Endodermal cell (in vitro differentiated cells): Measurements from ENCODE around the gene ACAD8. TPM values are rescaled to one million over a fixed set of nuclear protein-coding genes. Genes with fewer than 3 reads are reported as not detected.

Source experiments
- DNase-seq: peaks from one replicate; pipeline ENCODE4 v3.0.0-alpha.2; 2017
- H3K27ac ChIP-seq: 2 replicates; pipeline ENCODE4 v1.5.1; 2013; ENCODE audit warnings: mild to moderate bottlenecking, low read depth, low read length, moderate library complexity
- H3K27me3 ChIP-seq: 2 replicates; pipeline ENCODE4 v1.6.1; 2013; ENCODE audit warnings: mild to moderate bottlenecking, low read length, moderate library complexity; ENCODE audit not compliant: insufficient read depth, control insufficient read depth, poor library complexity, severe bottlenecking
- H3K36me3 ChIP-seq: 2 replicates; pipeline ENCODE4 v1.7.0; 2013; ENCODE audit warnings: mild to moderate bottlenecking, low read length, moderate library complexity; ENCODE audit not compliant: control insufficient read depth, insufficient read depth
- H3K4me1 ChIP-seq: one replicate; pipeline ENCODE4 v1.7.0; 2013; ENCODE audit warnings: low read length; ENCODE audit not compliant: control insufficient read depth, insufficient read depth
- H3K4me3 ChIP-seq: 2 replicates; pipeline ENCODE4 v1.5.1; 2013; ENCODE audit warnings: mild to moderate bottlenecking, low read length, moderate library complexity
- H3K9ac ChIP-seq: 2 replicates; pipeline ENCODE4 v1.6.1; 2013; ENCODE audit warnings: mild to moderate bottlenecking, low read length, moderate library complexity; ENCODE audit not compliant: poor library complexity, severe bottlenecking; ENCODE audit errors: extremely low read depth
- H3K9me3 ChIP-seq: 2 replicates; pipeline ENCODE4 v1.6.1; 2013; ENCODE audit warnings: mild to moderate bottlenecking, low read length, moderate library complexity; ENCODE audit not compliant: control insufficient read depth
- H3K27ac Mint-ChIP-seq: 2 replicates; pipeline ENCODE4 v1.8.0; 2020; ENCODE audit warnings: mixed read lengths
- H3K27me3 Mint-ChIP-seq: 2 replicates; pipeline ENCODE4 v1.8.0; 2021; ENCODE audit warnings: mild to moderate bottlenecking, mixed read lengths; ENCODE audit not compliant: insufficient read depth
- H3K36me3 Mint-ChIP-seq: 2 replicates; pipeline ENCODE4 v1.8.0; 2020; ENCODE audit warnings: low read depth, mixed read lengths
- H3K4me1 Mint-ChIP-seq: 2 replicates; pipeline ENCODE4 v1.8.0; 2020; ENCODE audit warnings: mixed read lengths
- H3K4me3 Mint-ChIP-seq: 2 replicates; pipeline ENCODE4 v1.8.0; 2020; ENCODE audit warnings: mild to moderate bottlenecking, moderate library complexity, mixed read lengths
- H3K9me3 Mint-ChIP-seq: 2 replicates; pipeline ENCODE4 v1.8.0; 2020; ENCODE audit warnings: mild to moderate bottlenecking, mixed read lengths
- CTCF ChIP-seq: fragments of 200-600 bp; sonication (generic); conservative IDR thresholded peaks from 2 replicates; pipeline ENCODE4 v1.5.0; 2021; ENCODE audit warnings: antibody characterized with exemption, mild to moderate bottlenecking
- WGBS, 2 experiments: methylation state at CpG; one replicate each; pipeline versions ENCODE4 v1.1.5 to v1.1.7; 2013; ENCODE audit warnings: missing lambda C conversion rate in 2 of 2, mixed read lengths in 1 of 2; ENCODE audit not compliant: insufficient coverage in 1 of 2, insufficient read length in 1 of 2; 5-methylcytosine and 5-hydroxymethylcytosine counted together
- total RNA-seq, 2 donors: library from RNA; stranded (reverse); fragmentation: NEBNext Ultra II Directional in 1 of 2; extraction: Animal tissue kit (Norgen Biotek cat#: 25700) in 1 of 2; gene quantifications; 2 replicates in 1 of 2; 3 replicates in 1 of 2; pipeline ENCODE4 v1.2.1, GENCODE V29; 2021

The ACAD8 gene
- total RNA-seq, 2 donors from 2014 or later = 35.3 to 37.2 TPM

- no peak overlapping the region for H3K27ac Mint-ChIP-seq
- H3K27me3 Mint-ChIP-seq = peaks cover 20% of the 10 kb centered on the region
- Histone ChIP-seq H3K4me3 (no peak overlapping the region), H3K9ac (no peak overlapping the region), H3K4me1 (no peaks in the 10 kb centered on the region), H3K27me3 (peaks cover 60% of the 10 kb centered on the region), H3K9me3 (no peaks in the 10 kb centered on the region), H3K36me3 (no peaks in the 10 kb centered on the region), H3K27ac (no peak overlapping the region)
- WGBS, 2 experiments = 30% methylated on average over 3 of the region's 3 CpGs; no CpG with 5 or more reads in 1 of the 2 experiments
- H3K9me3 Mint-ChIP-seq = no peaks in the 10 kb centered on the region
- peak overlapping the region; percentile 84 for H3K4me3 Mint-ChIP-seq
- H3K4me1 Mint-ChIP-seq = peaks cover 21% of the 10 kb centered on the region
- no peak for DNase-seq
- no peaks in the 10 kb centered on the region for H3K36me3 Mint-ChIP-seq
- no peak for TF ChIP-seq CTCF
Observed at GRCh38 chr11:134273317-134273712, 19.9 kb downstream of the ACAD8 start.

DNA sequence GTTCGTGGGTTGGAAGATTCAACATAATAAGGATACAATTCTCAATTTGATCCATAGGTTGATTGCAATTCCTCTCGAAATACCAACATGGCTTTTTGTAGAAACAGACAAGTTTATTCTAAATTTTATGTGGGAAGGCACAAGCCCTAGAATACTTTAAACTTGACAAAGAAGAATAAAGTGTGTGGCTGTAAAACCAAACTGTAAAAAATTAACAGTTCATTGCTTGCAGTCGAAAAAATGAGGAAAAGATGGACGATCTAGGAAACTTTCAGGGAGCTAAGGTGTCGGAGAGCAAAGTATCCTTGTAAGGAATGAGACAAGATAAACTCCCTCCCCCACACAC, 21.8 kb downstream of the ACAD8 start:
- peaks cover 20% of the 10 kb centered on the region for H3K27me3 Mint-ChIP-seq
- H3K9ac ChIP-seq = no peak overlapping the region
- no peak overlapping the region for H3K27ac ChIP-seq
- H3K27ac Mint-ChIP-seq = peak overlapping the region; percentile 72
- 11 to 20% methylated on average over 1 to 4 of the region's 5 CpGs for WGBS, 2 experiments
- H3K4me1 ChIP-seq = no peaks in the 10 kb centered on the region
- no peak for TF ChIP-seq CTCF
- peak overlapping the region; percentile 85 for H3K4me3 ChIP-seq
- peaks cover 62% of the 10 kb centered on the region for H3K27me3 ChIP-seq
- no peaks in the 10 kb centered on the region for H3K36me3 Mint-ChIP-seq
- H3K4me1 Mint-ChIP-seq = peaks cover 21% of the 10 kb centered on the region
- no peaks in the 10 kb centered on the region for H3K36me3 ChIP-seq
- H3K9me3 ChIP-seq = peaks cover 6% of the 10 kb centered on the region
- no peak for DNase-seq
- peak overlapping the region; percentile 84 for H3K4me3 Mint-ChIP-seq
- no peaks in the 10 kb centered on the region for H3K9me3 Mint-ChIP-seq

GRCh38 chr11:134275534-134276395, 22.4 kb downstream of the ACAD8 start, which contains the start of gene GLB1L3:
GLB1L3 (plus strand) TSS chr11:134276379; CDS start chr11:134276741, 362 bp downstream.
- DNase-seq = peak; percentile 80
- Histone ChIP-seq H3K4me1 (no peaks in the 10 kb centered on the region), H3K27me3 (peaks cover 62% of the 10 kb centered on the region), H3K9ac (no peak within 1 kb of the TSS), H3K27ac (no peak within 1 kb of the TSS), H3K4me3 (peak within 1 kb of the TSS; percentile 85), H3K9me3 (peaks cover 6% of the 10 kb centered on the region), H3K36me3 (no peaks in the 10 kb centered on the region)
- no peaks in the 10 kb centered on the region for H3K36me3 Mint-ChIP-seq
- TF ChIP-seq CTCF = peak; percentile 53
- peaks cover 21% of the 10 kb centered on the region for H3K4me1 Mint-ChIP-seq
- 0% methylated on average over 37 to 68 of the region's 68 CpGs for WGBS, 2 experiments
- H3K9me3 Mint-ChIP-seq = no peaks in the 10 kb centered on the region
- H3K4me3 Mint-ChIP-seq = peak within 1 kb of the TSS; percentile 84
- peak within 1 kb of the TSS; percentile 72 for H3K27ac Mint-ChIP-seq
- peaks cover 20% of the 10 kb centered on the region for H3K27me3 Mint-ChIP-seq
